HFFc6 (cell line): Measurements from ENCODE around the gene GSTP1. TPM values are rescaled to one million over a fixed set of nuclear protein-coding genes. Genes with fewer than 3 reads are reported as not detected.

Experiments used
- DNase-seq: peaks from one replicate; pipeline ENCODE4 v3.0.0-alpha.2; 2018
- H3K27ac Mint-ChIP-seq: 2 replicates; pipeline ENCODE4 v1.8.0; 2020; ENCODE audit warnings: mild to moderate bottlenecking, mixed read lengths
- H3K27me3 Mint-ChIP-seq: 2 replicates; pipeline ENCODE4 v1.8.0; 2021; ENCODE audit warnings: mild to moderate bottlenecking, moderate library complexity, mixed read lengths; ENCODE audit not compliant: insufficient read depth
- H3K36me3 Mint-ChIP-seq: 2 replicates; pipeline ENCODE4 v1.8.0; 2021; ENCODE audit warnings: low read depth, mixed read lengths
- H3K4me1 Mint-ChIP-seq: 2 replicates; pipeline ENCODE4 v1.8.0; 2020; ENCODE audit warnings: low read depth, mixed read lengths
- H3K4me3 Mint-ChIP-seq: 2 replicates; pipeline ENCODE4 v1.8.0; 2020; ENCODE audit warnings: mild to moderate bottlenecking, moderate library complexity, mixed read lengths
- H3K9me3 Mint-ChIP-seq: 2 replicates; pipeline ENCODE4 v1.8.0; 2020; ENCODE audit warnings: mild to moderate bottlenecking, mixed read lengths
- total RNA-seq, 6 experiments: library from RNA; stranded (reverse); fragmentation: NEBNext Ultra II Directional; extraction: Animal tissue kit (Norgen Biotek cat#: 25700); gene quantifications; 2 replicates in 1 of 6; 3 replicates in 5 of 6; pipeline ENCODE4 v1.2.3, GENCODE V29; 2021
- TF ChIP-seq, protein P1 (sequence below): fragments of 200-600 bp; sonication (generic); IDR thresholded peaks from 2 replicates; pipeline ENCODE4 v1.5.0; 2021; ENCODE audit warnings: antibody characterized with exemption, mild to moderate bottlenecking

The GSTP1 gene
- total RNA-seq, 6 experiments from 2014 or later, result 497 to 569 (median 512) TPM

DNA sequence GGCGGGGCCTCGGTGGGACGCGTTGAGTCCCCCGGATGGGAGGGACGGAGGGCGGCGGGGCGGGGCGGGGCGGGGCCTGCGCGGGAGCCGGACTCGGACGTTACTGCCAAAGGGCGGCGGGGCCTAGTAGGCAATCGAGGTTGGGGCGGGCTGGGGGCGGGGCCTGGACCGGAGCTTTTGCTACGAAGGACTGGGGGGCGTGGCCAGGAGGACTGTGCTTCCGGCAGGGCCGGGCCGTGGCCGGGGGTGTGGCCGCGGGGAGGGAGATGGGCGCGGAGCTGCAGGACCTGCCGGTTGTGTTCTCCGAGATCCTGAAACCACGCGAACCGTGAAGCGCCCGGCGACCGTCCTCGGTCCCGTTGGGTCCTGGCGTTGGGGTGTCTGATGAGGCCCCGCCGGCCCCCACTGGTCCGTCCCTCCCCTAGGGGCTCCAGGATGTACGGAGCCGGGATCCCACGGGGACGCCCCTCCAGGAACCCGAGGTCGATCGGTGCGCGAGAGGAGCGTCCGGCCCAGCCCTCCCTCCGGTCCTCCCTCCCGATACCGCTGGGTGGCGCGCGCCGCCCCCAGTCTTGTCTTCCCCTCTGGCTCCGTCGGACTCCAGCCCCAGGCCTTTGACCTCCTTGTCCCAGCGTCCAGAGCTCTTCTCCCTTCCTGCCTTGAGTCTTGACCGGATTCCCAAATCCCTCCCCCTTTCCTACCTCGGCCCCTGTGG, 46.8 kb downstream of the GSTP1 start:
- peak overlapping the region; percentile 86 for H3K4me3 Mint-ChIP-seq
- no peaks in the 10 kb centered on the region for H3K9me3 Mint-ChIP-seq
- H3K27ac Mint-ChIP-seq, result peak overlapping the region; percentile 69
- peaks cover 4% of the 10 kb centered on the region for H3K27me3 Mint-ChIP-seq
- DNase-seq, result peak; percentile 91
- H3K4me1 Mint-ChIP-seq, result peaks cover 5% of the 10 kb centered on the region
- H3K36me3 Mint-ChIP-seq, result no peaks in the 10 kb centered on the region
- TF ChIP-seq, protein P1, sequence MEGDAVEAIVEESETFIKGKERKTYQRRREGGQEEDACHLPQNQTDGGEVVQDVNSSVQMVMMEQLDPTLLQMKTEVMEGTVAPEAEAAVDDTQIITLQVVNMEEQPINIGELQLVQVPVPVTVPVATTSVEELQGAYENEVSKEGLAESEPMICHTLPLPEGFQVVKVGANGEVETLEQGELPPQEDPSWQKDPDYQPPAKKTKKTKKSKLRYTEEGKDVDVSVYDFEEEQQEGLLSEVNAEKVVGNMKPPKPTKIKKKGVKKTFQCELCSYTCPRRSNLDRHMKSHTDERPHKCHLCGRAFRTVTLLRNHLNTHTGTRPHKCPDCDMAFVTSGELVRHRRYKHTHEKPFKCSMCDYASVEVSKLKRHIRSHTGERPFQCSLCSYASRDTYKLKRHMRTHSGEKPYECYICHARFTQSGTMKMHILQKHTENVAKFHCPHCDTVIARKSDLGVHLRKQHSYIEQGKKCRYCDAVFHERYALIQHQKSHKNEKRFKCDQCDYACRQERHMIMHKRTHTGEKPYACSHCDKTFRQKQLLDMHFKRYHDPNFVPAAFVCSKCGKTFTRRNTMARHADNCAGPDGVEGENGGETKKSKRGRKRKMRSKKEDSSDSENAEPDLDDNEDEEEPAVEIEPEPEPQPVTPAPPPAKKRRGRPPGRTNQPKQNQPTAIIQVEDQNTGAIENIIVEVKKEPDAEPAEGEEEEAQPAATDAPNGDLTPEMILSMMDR, result peak; percentile 85

DNA sequence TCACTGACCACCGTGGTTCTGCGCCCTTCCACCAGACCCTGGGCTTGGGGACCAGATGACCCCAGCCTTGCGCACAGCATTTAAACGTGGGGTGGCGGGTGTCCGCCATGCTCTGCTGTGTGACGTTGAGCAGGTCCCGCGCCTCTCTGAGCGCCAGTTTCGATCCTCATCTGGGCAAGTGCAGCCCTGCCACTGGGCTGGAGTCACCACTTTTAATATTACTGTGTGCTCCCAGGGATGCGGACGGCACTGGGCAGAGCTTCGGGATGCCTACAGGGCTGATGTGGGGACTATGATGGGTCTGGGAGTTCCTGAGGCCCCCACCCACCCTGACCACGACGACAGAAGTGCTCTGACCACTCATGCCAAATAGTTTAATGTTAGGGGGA, 47.3 kb downstream of the GSTP1 start:
- Mint-ChIP-seq H3K9me3 (no peaks in the 10 kb centered on the region), H3K4me1 (peaks cover 5% of the 10 kb centered on the region), H3K27me3 (peaks cover 4% of the 10 kb centered on the region), H3K4me3 (peak overlapping the region; percentile 86), H3K36me3 (no peaks in the 10 kb centered on the region), H3K27ac (peak overlapping the region; percentile 69)
- DNase-seq, result no peak
- TF ChIP-seq, protein P1, result peak; percentile 29

DNA sequence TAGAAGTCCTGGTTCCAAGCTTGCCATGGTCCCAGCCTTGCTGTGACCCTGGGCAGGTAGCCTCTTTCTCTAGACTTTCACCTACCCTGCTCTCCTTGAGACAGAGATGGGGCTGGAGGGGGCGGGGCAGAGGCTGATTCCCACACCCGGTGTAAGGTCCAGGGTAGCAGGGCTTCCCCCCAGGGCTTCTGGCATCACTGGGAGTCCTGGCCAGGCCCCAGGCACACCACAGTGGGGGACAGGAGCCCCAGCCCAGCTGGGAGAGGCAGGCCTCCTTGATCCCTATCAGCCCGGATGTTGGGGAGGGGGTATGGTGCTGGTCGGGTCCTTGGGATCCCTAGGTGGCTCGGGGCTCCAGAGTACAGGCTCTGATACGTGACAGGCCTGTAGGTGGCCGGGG, 47.8 kb downstream of the GSTP1 start:
- no peak for DNase-seq
- H3K9me3 Mint-ChIP-seq, result no peaks in the 10 kb centered on the region
- TF ChIP-seq, protein P1, result no peak
- H3K27me3 Mint-ChIP-seq, result peaks cover 4% of the 10 kb centered on the region
- no peaks in the 10 kb centered on the region for H3K36me3 Mint-ChIP-seq
- no peak overlapping the region for H3K4me3 Mint-ChIP-seq
- peaks cover 5% of the 10 kb centered on the region for H3K4me1 Mint-ChIP-seq
- no peak overlapping the region for H3K27ac Mint-ChIP-seq

DNA sequence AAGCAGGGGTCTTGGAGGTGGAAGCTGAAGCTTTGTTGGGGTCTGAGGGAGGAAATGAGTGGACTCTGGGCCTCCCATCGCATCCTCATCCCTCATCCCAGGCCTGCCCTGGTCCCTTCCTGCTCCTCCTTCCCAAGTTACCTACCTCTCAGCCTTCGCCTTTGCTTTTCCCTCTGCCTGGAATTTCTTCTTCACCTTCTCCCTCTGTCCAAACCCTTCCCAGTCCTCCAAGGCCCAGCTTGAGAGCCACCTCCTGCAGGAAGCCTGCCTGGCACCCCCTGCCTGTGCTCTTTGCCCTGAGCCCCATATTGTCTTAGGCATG, 48.2 kb downstream of the GSTP1 start:
- TF ChIP-seq, protein P1, result no peak
- H3K9me3 Mint-ChIP-seq, result no peaks in the 10 kb centered on the region
- no peak overlapping the region for H3K27ac Mint-ChIP-seq
- H3K27me3 Mint-ChIP-seq, result peaks cover 4% of the 10 kb centered on the region
- DNase-seq, result no peak
- peaks cover 5% of the 10 kb centered on the region for H3K4me1 Mint-ChIP-seq
- peak overlapping the region; percentile 34 for H3K4me3 Mint-ChIP-seq
- H3K36me3 Mint-ChIP-seq, result no peaks in the 10 kb centered on the region

DNA sequence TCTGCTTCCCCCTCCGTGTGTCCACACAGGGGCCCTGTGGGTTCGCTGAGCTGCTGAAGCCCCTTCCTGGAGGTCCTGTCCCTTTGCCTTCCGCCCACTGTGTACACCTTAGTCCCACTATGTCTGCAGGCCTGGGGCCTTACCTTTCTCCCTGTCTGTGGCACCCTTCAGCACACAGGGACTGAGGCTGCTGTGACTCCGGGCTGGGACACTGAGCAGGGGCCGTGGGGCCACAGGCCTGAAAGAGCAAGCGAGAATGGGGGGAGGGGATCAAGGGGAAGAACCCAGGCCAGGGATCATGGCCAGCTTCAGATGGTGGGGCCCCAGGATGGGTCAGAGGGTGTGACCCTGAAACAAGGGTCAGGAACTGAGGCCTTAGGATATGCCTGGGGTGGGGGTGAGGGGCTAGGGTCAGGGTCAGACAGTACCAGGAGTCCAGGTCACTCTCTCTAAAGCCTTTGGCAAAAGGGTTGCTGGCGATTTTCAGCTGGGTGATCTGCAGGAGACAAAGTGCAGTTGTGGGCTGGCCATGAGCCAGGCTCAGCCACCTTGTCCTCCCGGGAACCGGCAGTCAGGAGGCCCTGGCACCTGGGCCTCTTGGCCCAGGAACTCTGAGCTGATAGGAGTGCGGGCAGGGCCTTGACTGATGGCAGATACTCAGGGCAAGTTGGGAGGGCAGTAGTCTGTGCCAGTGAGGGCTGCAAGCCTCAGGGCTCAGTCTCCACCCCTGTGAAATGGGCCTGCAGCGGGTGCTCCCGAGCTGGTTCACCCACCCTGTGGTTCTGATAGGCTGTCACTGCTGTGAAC, 48.8 kb downstream of the GSTP1 start:
- Mint-ChIP-seq H3K4me3 (peak overlapping the region; percentile 34; the same call in 1 of the 2 replicates), H3K4me1 (peaks cover 5% of the 10 kb centered on the region), H3K9me3 (no peaks in the 10 kb centered on the region), H3K36me3 (no peaks in the 10 kb centered on the region), H3K27me3 (peaks cover 2% of the 10 kb centered on the region), H3K27ac (no peak overlapping the region)
- DNase-seq, result no peak
- TF ChIP-seq, protein P1, result no peak
